HEK293 (cell line): ENCODE measurements around the gene LIMA1.

Experiments used
- TF ChIP-seq, protein P1 (sequence below): fragments of 450-650 bp; formaldehyde crosslinking; IDR thresholded peaks from 2 replicates; pipeline ENCODE4 v1.5.1; 2016; ENCODE audit warnings: missing biosample characterization, missing genetic modification characterization
- TF ChIP-seq, protein P2 (sequence below): fragments of 450-650 bp; formaldehyde crosslinking; IDR thresholded peaks from 2 replicates; pipeline ENCODE4 v1.5.1; 2016; ENCODE audit warnings: missing biosample characterization, missing genetic modification characterization

DNA sequence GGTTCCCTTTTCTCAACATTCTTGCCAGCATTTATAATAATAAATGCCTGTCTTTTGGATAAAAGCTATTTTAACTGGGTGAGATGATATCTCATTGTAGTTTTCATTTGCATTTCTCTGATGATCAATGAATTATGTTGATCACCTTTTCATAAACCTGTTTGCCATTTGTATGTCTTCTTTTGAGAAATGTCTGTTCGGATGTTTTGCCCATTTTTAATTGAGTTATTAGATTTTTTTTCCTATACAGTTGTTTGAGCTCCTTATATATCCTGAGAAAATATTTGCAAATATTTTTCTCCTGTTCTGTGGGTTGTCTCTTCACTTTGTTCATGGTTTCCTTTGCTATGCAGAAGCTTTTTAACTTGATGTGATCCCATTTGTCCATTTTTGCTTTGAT lies 8.1 kb upstream of the LIMA1 start:
- TF ChIP-seq, protein P1, sequence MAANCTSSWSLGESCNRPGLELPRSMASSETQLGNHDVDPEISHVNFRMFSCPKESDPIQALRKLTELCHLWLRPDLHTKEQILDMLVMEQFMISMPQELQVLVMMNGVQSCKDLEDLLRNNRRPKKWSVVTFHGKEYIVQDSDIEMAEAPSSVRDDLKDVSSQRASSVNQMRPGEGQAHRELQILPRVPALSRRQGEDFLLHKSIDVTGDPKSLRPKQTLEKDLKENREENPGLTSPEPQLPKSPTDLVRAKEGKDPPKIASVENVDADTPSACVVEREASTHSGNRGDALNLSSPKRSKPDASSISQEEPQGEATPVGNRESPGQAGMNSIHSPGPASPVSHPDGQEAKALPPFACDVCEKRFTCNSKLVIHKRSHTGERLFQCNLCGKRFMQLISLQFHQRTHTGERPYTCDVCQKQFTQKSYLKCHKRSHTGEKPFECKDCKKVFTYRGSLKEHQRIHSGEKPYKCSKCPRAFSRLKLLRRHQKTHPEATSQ = no peak
- TF ChIP-seq, protein P2, sequence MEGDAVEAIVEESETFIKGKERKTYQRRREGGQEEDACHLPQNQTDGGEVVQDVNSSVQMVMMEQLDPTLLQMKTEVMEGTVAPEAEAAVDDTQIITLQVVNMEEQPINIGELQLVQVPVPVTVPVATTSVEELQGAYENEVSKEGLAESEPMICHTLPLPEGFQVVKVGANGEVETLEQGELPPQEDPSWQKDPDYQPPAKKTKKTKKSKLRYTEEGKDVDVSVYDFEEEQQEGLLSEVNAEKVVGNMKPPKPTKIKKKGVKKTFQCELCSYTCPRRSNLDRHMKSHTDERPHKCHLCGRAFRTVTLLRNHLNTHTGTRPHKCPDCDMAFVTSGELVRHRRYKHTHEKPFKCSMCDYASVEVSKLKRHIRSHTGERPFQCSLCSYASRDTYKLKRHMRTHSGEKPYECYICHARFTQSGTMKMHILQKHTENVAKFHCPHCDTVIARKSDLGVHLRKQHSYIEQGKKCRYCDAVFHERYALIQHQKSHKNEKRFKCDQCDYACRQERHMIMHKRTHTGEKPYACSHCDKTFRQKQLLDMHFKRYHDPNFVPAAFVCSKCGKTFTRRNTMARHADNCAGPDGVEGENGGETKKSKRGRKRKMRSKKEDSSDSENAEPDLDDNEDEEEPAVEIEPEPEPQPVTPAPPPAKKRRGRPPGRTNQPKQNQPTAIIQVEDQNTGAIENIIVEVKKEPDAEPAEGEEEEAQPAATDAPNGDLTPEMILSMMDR = no peak
